ENCODE results near the gene C11orf65.

DNA sequence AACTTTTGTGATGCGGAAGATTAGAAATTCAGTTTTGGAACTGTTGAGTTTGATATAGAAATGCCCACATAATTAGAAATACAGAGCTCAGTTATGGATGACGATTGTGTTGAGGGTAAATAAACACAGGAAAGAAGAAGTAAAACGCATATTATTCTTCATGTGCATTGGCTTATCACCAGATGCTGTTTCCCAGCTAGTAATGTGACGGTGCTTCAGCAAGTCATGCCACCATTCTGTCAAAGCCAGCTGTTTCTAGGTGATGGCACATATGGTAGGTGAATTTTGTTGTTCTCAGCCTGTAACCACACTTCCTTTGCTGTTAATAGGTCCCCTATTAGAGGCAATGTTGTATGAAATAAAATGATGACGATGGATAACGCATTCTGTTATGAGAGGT, 68.9 kb downstream of the C11orf65 start:
- TF ChIP-seq, protein P1, sequence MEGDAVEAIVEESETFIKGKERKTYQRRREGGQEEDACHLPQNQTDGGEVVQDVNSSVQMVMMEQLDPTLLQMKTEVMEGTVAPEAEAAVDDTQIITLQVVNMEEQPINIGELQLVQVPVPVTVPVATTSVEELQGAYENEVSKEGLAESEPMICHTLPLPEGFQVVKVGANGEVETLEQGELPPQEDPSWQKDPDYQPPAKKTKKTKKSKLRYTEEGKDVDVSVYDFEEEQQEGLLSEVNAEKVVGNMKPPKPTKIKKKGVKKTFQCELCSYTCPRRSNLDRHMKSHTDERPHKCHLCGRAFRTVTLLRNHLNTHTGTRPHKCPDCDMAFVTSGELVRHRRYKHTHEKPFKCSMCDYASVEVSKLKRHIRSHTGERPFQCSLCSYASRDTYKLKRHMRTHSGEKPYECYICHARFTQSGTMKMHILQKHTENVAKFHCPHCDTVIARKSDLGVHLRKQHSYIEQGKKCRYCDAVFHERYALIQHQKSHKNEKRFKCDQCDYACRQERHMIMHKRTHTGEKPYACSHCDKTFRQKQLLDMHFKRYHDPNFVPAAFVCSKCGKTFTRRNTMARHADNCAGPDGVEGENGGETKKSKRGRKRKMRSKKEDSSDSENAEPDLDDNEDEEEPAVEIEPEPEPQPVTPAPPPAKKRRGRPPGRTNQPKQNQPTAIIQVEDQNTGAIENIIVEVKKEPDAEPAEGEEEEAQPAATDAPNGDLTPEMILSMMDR (IDR thresholded peaks at IDR 0.05): no peak
- TF ChIP-seq POLR2A (IDR thresholded peaks at IDR 0.05): no peak

Data from uterus (tissue), 2 donors.